K562 (cell line): Measurements from ENCODE around the gene TMEM242. TPM values are rescaled to one million over a fixed set of nuclear protein-coding genes. Genes with fewer than 3 reads are reported as not detected.

Experiments
- ATAC-seq: fragments of 200-7000 bp; cut with Tn5 transposase; 3 replicates; pipeline ENCODE4 v1.9.1; 2020; ENCODE audit warnings: moderate library complexity
- BruUV-seq: library from RNA; stranded (reverse); fragments of 400-500 nt; replicated peaks from 2 replicates; lab custom pipeline; 2021; lab: Mats Ljungman, UMichigan
- CTCF ChIA-PET: fragments of 300-600 bp; formaldehyde crosslinking; extraction: SDS; loops from one replicate; lab custom pipeline; 2021; ENCODE audit warnings: low intra/inter-chr PET ratio; lab: Yijun Ruan, JAX
- POLR2A ChIA-PET: fragments of 300-600, 350-650 bp; sonication (Branson Sonifier 250); formaldehyde crosslinking; extraction: SDS; loops from one replicate; lab custom pipeline; 2021; ENCODE audit warnings: antibody characterized with exemption, inconsistent platforms; lab: Yijun Ruan, JAX
- DNase-seq, 4 experiments: peaks; one replicate each; pipeline versions ENCODE4 v3.0.0 to v3.0.0-alpha.2; 2011 to 2018; ENCODE audit warnings: low spot score in 3 of 4, mixed read lengths in 3 of 4; ENCODE audit errors: extremely low read depth in 1 of 4
- FAIRE-seq: peaks from 2 replicates; lab custom pipeline; 2011; peaks lifted over from hg19 to GRCh38; lab: Jason Lieb, UNC
- H2AFZ ChIP-seq: 2 replicates; pipeline ENCODE4 v1.6.0; 2011; ENCODE audit warnings: low read depth, low read length, control low read depth, inconsistent platforms
- H3K27ac ChIP-seq: fragments of 200-600 bp; 3 replicates; pipeline ENCODE4 v1.8.0; 2011; ENCODE audit warnings: low read depth, mild to moderate bottlenecking, control low read depth, inconsistent platforms, low read length, moderate library complexity, mixed read lengths; ENCODE audit errors: extremely low read depth
- H3K27me3 ChIP-seq, 2 experiments: fragments of 300-600 bp in 1 of 2; 2 replicates in 1 of 2; 3 replicates in 1 of 2; pipeline versions ENCODE4 v1.6.0 to v1.8.0; 2011; ENCODE audit warnings: inconsistent platforms in 2 of 2, low read length in 2 of 2, mild to moderate bottlenecking in 1 of 2, mixed read lengths in 1 of 2, moderate library complexity in 1 of 2; ENCODE audit not compliant: control insufficient read depth in 2 of 2, insufficient read depth in 2 of 2
- H3K36me3 ChIP-seq: fragments of 300-600 bp; 3 replicates; pipeline ENCODE4 v1.8.0; 2011; ENCODE audit warnings: mild to moderate bottlenecking, low read length, inconsistent platforms; ENCODE audit not compliant: control insufficient read depth, insufficient read depth
- H3K4me1 ChIP-seq, 2 experiments: fragments of 200-600 bp in 1 of 2; replicated peaks in 1 of 2; 2 replicates in 1 of 2; 3 replicates in 1 of 2; pipeline versions ENCODE4 v1.5.1 to v1.8.0; 2011; ENCODE audit warnings: inconsistent platforms in 2 of 2, low read length in 2 of 2, mild to moderate bottlenecking in 1 of 2, mixed read lengths in 1 of 2, moderate library complexity in 1 of 2; ENCODE audit not compliant: control insufficient read depth in 2 of 2, insufficient read depth in 2 of 2
- H3K4me2 ChIP-seq: 2 replicates; pipeline ENCODE4 v1.6.1; 2011; ENCODE audit warnings: low read length, control low read depth, inconsistent platforms, mixed read lengths; ENCODE audit not compliant: insufficient read depth
- H3K4me3 ChIP-seq: fragments of 200-600 bp; sonication (generic), shearing (Covaris generic); 2 replicates; pipeline ENCODE4 v1.5.1; 2016; ENCODE audit warnings: control low read depth, inconsistent platforms
- H3K79me2 ChIP-seq: fragments of 200-600 bp; 3 replicates; pipeline ENCODE4 v1.8.0; 2011; ENCODE audit warnings: low read length, inconsistent platforms; ENCODE audit not compliant: control insufficient read depth, insufficient read depth
- H3K9ac ChIP-seq, 2 experiments: 2 replicates each; pipeline versions ENCODE4 v1.6.0 to v1.6.1; 2011; ENCODE audit warnings: low read depth in 2 of 2, low read length in 2 of 2, control low read depth in 1 of 2, inconsistent platforms in 1 of 2, mild to moderate bottlenecking in 1 of 2, mixed read lengths in 1 of 2; ENCODE audit not compliant: insufficient read depth in 1 of 2
- H3K9me1 ChIP-seq: one replicate; pipeline ENCODE4 v1.6.0; 2011; ENCODE audit warnings: inconsistent platforms, mild to moderate bottlenecking, low read length, moderate library complexity; ENCODE audit not compliant: control insufficient read depth, insufficient read depth
- H3K9me3 ChIP-seq: replicated peaks from 2 replicates; pipeline ENCODE4 v1.5.1; 2011; ENCODE audit warnings: low read depth, low read length, inconsistent platforms; ENCODE audit not compliant: control insufficient read depth, insufficient read depth
- H4K20me1 ChIP-seq: replicated peaks from 2 replicates; pipeline ENCODE4 v1.6.1; 2011; ENCODE audit warnings: low read length, inconsistent platforms, mixed read lengths; ENCODE audit not compliant: control insufficient read depth, insufficient read depth
- EWSR1 ChIP-seq: fragments of 450-650 bp; IDR thresholded peaks from 2 replicates; pipeline ENCODE4 v1.6.1; 2018; ENCODE audit warnings: borderline replicate concordance, mild to moderate bottlenecking, low read depth, moderate library complexity; ENCODE audit not compliant: partially characterized antibody
- GABPB1 ChIP-seq: sonication (generic); formaldehyde crosslinking; IDR thresholded peaks from 2 replicates; pipeline ENCODE4 v1.8.0; 2022; ENCODE audit warnings: mild to moderate bottlenecking, missing genetic modification reagents
- KLF1 ChIP-seq: fragments of 450-650 bp; IDR thresholded peaks from 2 replicates; pipeline ENCODE4 v1.6.1; 2016; ENCODE audit warnings: missing genetic modification characterization, missing compliant biosample characterization
- MEF2D ChIP-seq: conservative IDR thresholded peaks from 2 replicates; pipeline ENCODE4 v1.6.1; 2016; ENCODE audit warnings: low read depth, missing genetic modification characterization, missing compliant biosample characterization
- ZBTB7A ChIP-seq: IDR thresholded peaks from 2 replicates; pipeline ENCODE4 v1.6.1; 2011; ENCODE audit warnings: low read depth, mild to moderate bottlenecking, low read length, moderate library complexity, borderline replicate concordance; ENCODE audit not compliant: control insufficient read depth
- ZNF551 ChIP-seq: fragments of 250-450 bp; sonication (Bioruptor Pico); IDR thresholded peaks from 2 replicates; pipeline ENCODE4 v1.5.0; 2021; ENCODE audit warnings: mild to moderate bottlenecking, moderate library complexity
- WGBS: fragments of 100-300 bp; shearing (Covaris generic); methylation state at CpG from one replicate; pipeline ENCODE4 v1.1.6; 2016; ENCODE audit warnings: low coverage, mixed read lengths; ENCODE audit not compliant: insufficient coverage; ENCODE audit errors: missing lambda C conversion rate; 5-methylcytosine and 5-hydroxymethylcytosine counted together
- in situ Hi-C: fragments of 300-500 bp; cut with MboI; formaldehyde crosslinking; loops from 4 replicates; pipeline ENCODE4 v1.15.0; 2018; ENCODE audit warnings: inconsistent platforms, mixed read lengths
- intact Hi-C: fragments of 100-400 bp; cut with micrococcal nuclease; formaldehyde crosslinking; loops from 2 replicates; pipeline ENCODE4 v1.14.2; 2022
- polyA plus RNA-seq, 8 experiments: library from polyadenylated mRNA; depleted of rRNA in 4 of 8; stranded (reverse) in 5 of 8; unstranded in 3 of 8; fragments of >200 nt; fragmentation: Nextera tagmentation in 2 of 8; fragmentation: Illumina TruSeq in 1 of 8; extraction: Ambion mirVana in 2 of 8; extraction: Trizol in 1 of 8; gene quantifications; 2 replicates each; pipeline versions ENCODE4 v1.2.1 to v1.2.3, GENCODE V29; 2011 to 2014; ENCODE audit warnings: inconsistent platforms in 1 of 8, missing spikeins in 1 of 8
- total RNA-seq, 7 experiments: library from RNA; depleted of rRNA in 6 of 7; stranded (reverse); fragments of >200 nt in 6 of 7; fragmentation: Illumina TruSeq in 2 of 7; extraction: Trizol in 2 of 7; gene quantifications; 2 replicates each; pipeline versions ENCODE4 v1.2.1 to v1.2.3, GENCODE V29; 2011 to 2021; ENCODE audit warnings: low replicate concordance in 1 of 7
- TF ChIP-seq, protein P1 (sequence below), 2 experiments: IDR thresholded peaks in 1 of 2; conservative IDR thresholded peaks in 1 of 2; 2 replicates each; pipeline ENCODE4 v1.6.1; 2016; ENCODE audit warnings: low read depth in 2 of 2, mild to moderate bottlenecking in 1 of 2, missing compliant biosample characterization in 1 of 2, missing genetic modification characterization in 1 of 2, moderate library complexity in 1 of 2

The TMEM242 gene
- total and polyA plus RNA-seq, 9 of the 15 experiments (the other 6 are each of a cell fraction or from before 2014, with no cell fraction given), result 9.5 to 35.3 (median 16.5) TPM

DNA sequence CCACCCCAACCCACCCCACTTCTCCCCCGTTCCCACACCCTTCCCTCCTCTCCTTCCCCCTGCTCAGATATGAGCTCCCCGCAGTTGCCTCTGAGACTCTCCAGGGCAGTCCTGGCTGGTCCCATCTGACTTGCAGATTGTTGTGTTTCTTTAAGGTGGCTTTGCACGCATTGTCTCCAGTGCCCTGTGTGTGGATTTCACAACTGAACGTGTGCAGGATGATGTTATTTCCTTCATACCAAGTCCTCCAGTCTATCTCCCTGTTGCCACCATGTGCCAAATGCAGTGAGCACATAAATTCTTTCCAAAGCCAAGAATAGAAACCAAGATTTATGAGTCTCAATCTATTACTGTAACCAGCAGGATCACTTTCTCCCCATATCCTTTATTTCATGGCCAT is 79.1 kb downstream of the TMEM242 start:
- 0 out of 2 replicates have a peak overlapping the region, but pooled peaks have one; percentile 28 for H3K4me2 ChIP-seq
- CTCF ChIA-PET, result no interaction called here
- H3K27ac ChIP-seq, result no peak overlapping the region
- peak; percentile 43 for ATAC-seq
- peaks cover 24 to 43% of the 10 kb centered on the region in 2 experiments for H3K4me1 ChIP-seq
- in situ Hi-C loops, result no loop called here
- POLR2A ChIA-PET, result interaction anchor here (0.6 to 1.9 kb wide), 5 partner anchors 11 to 17 kb away, joined by 3 to 7 read pairs (median 4); no protein-coding TSS in a partner anchor
- DNase-seq, result peak in 1 of 4 experiments; percentile 35
- no TSS peak for BruUV-seq
- no peaks in the 10 kb centered on the region for H3K36me3 ChIP-seq
- H3K79me2 ChIP-seq, result no peaks in the 10 kb centered on the region
- TF ChIP-seq EWSR1 (no peak), ZNF551 (no peak), KLF1 (tag) (no peak), GABPB1 (CRISPR knock-in tag) (no peak), MEF2D (tag) (0 out of 2 replicates have a peak, but pooled peaks have one; percentile 23), ZBTB7A (0 out of 2 replicates have a peak, but pooled peaks have one; percentile 27)
- TF ChIP-seq, protein P1, sequence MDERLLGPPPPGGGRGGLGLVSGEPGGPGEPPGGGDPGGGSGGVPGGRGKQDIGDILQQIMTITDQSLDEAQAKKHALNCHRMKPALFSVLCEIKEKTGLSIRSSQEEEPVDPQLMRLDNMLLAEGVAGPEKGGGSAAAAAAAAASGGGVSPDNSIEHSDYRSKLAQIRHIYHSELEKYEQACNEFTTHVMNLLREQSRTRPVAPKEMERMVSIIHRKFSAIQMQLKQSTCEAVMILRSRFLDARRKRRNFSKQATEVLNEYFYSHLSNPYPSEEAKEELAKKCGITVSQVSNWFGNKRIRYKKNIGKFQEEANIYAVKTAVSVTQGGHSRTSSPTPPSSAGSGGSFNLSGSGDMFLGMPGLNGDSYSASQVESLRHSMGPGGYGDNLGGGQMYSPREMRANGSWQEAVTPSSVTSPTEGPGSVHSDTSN (CRISPR knock-in tag; IDR thresholded peaks at IDR 0.05; ENCODE audit: low read depth), result no peak
- TF ChIP-seq, protein P1 (tag; conservative IDR thresholded peaks at IDR 0.05; ENCODE audit: low read depth), result peak; percentile 75
- intact Hi-C loops, result no loop called here
- FAIRE-seq, result peak; percentile 42
- no peaks in the 10 kb centered on the region for H3K9me1 ChIP-seq
- no peaks in the 10 kb centered on the region; a peak in 1 of 5 replicates for H3K27me3 ChIP-seq
- no peak overlapping the region; a peak in 1 of 4 replicates for H3K9ac ChIP-seq
- no peaks in the 10 kb centered on the region for H3K9me3 ChIP-seq
- WGBS, result 14% methylated on average over 4 of the region's 4 CpGs
- H2AFZ ChIP-seq, result peak overlapping the region; percentile 77
- no peak overlapping the region for H3K4me3 ChIP-seq
- no peaks in the 10 kb centered on the region for H4K20me1 ChIP-seq
